WTC11 (cell line): Measurements from ENCODE around the gene LGALS8. TPM values are rescaled to one million over a fixed set of nuclear protein-coding genes. Genes with fewer than 3 reads are reported as not detected.

Experiments
- ATAC-seq: fragments of 200-7000 bp; cut with Tn5 transposase; 2 replicates; pipeline ENCODE4 v1.10.0; 2021; ENCODE audit warnings: mild to moderate bottlenecking, moderate library complexity
- CTCF ChIA-PET: fragments of 300-600 bp; sonication (Branson Sonifier 250); formaldehyde crosslinking; loops from one replicate; lab custom pipeline; 2021; ENCODE audit warnings: antibody characterized with exemption; lab: Charles Lee
- POLR2A ChIA-PET: fragments of 350-600 bp; sonication (Branson Sonifier 250); formaldehyde crosslinking; loops from one replicate; lab custom pipeline; 2021; ENCODE audit warnings: antibody characterized with exemption; lab: Charles Lee
- DNase-seq: peaks from one replicate; pipeline ENCODE4 v3.0.0; 2021; ENCODE audit warnings: low spot score
- H3K27ac Mint-ChIP-seq: 2 replicates; pipeline ENCODE4 v1.8.0; 2021; ENCODE audit warnings: mixed read lengths
- H3K27me3 Mint-ChIP-seq: 2 replicates; pipeline ENCODE4 v1.8.0; 2021; ENCODE audit warnings: low read depth, mild to moderate bottlenecking, moderate library complexity, mixed read lengths
- H3K36me3 Mint-ChIP-seq: 2 replicates; pipeline ENCODE4 v1.8.0; 2021; ENCODE audit warnings: mixed read lengths
- H3K4me1 Mint-ChIP-seq: 2 replicates; pipeline ENCODE4 v1.8.0; 2022; ENCODE audit warnings: mixed read lengths
- H3K4me3 Mint-ChIP-seq: 2 replicates; pipeline ENCODE4 v1.8.0; 2021; ENCODE audit warnings: mild to moderate bottlenecking, moderate library complexity, mixed read lengths
- H3K9me3 Mint-ChIP-seq: 2 replicates; pipeline ENCODE4 v1.8.0; 2021; ENCODE audit warnings: mixed read lengths
- CREM ChIP-seq: sonication (generic); formaldehyde crosslinking; IDR thresholded peaks from 2 replicates; pipeline ENCODE4 v1.8.1; 2022; ENCODE audit warnings: mild to moderate bottlenecking, missing genetic modification reagents, moderate library complexity
- FOXK1 ChIP-seq: sonication (generic); formaldehyde crosslinking; IDR thresholded peaks from 2 replicates; pipeline ENCODE4 v1.8.0; 2022; ENCODE audit warnings: mild to moderate bottlenecking, moderate library complexity, missing genetic modification reagents
- HMGA2 ChIP-seq: fragments of 250-450 bp; sonication (Bioruptor Pico); IDR thresholded peaks from 2 replicates; pipeline ENCODE4 v1.4.0; 2021; ENCODE audit warnings: mild to moderate bottlenecking, moderate library complexity
- JUN ChIP-seq: sonication (generic); formaldehyde crosslinking; IDR thresholded peaks from 2 replicates; pipeline ENCODE4 v1.8.0; 2023; ENCODE audit warnings: mild to moderate bottlenecking, missing genetic modification reagents
- MYBL2 ChIP-seq: sonication (generic); formaldehyde crosslinking; IDR thresholded peaks from 2 replicates; pipeline ENCODE4 v1.8.1; 2023; ENCODE audit warnings: mild to moderate bottlenecking, moderate library complexity, missing genetic modification reagents
- NFATC4 ChIP-seq: fragments of 250-450 bp; sonication (Bioruptor Pico); IDR thresholded peaks from 2 replicates; pipeline ENCODE4 v1.9.0; 2021; ENCODE audit warnings: mild to moderate bottlenecking
- NFE2L1 ChIP-seq: sonication (generic); formaldehyde crosslinking; IDR thresholded peaks from 2 replicates; pipeline ENCODE4 v1.8.1; 2023; ENCODE audit warnings: missing genetic modification reagents
- NFYB ChIP-seq: sonication (generic); formaldehyde crosslinking; conservative IDR thresholded peaks from 2 replicates; pipeline ENCODE4 v1.8.0; 2022; ENCODE audit warnings: low read depth, missing genetic modification reagents
- TCF7 ChIP-seq: sonication (generic); formaldehyde crosslinking; IDR thresholded peaks from 2 replicates; pipeline ENCODE4 v1.8.0; 2022; ENCODE audit warnings: mild to moderate bottlenecking, low read depth, missing genetic modification reagents, moderate library complexity
- ZNF219 ChIP-seq: sonication (generic); formaldehyde crosslinking; IDR thresholded peaks from 2 replicates; pipeline ENCODE4 v1.8.0; 2023; ENCODE audit warnings: missing genetic modification reagents, mild to moderate bottlenecking, borderline replicate concordance
- ZNF423 ChIP-seq: fragments of 250-450 bp; sonication (Bioruptor Pico); IDR thresholded peaks from 2 replicates; pipeline ENCODE4 v2.1.2; 2022; ENCODE audit warnings: mild to moderate bottlenecking, moderate library complexity
- total RNA-seq: library from RNA; stranded (reverse); gene quantifications from 3 replicates; pipeline ENCODE4 v1.2.3, GENCODE V29; 2021
- TF ChIP-seq, protein P1 (sequence below): fragments of 200-600 bp; IDR thresholded peaks from 2 replicates; pipeline ENCODE4 v1.8.0; 2022; ENCODE audit warnings: antibody characterized with exemption
- TF ChIP-seq, protein P2 (sequence below): fragments of 250-450 bp; sonication (Bioruptor Pico); IDR thresholded peaks from 2 replicates; pipeline ENCODE4 v1.8.0; 2021; ENCODE audit warnings: mild to moderate bottlenecking
- TF ChIP-seq, protein P3 (sequence below): sonication (generic); formaldehyde crosslinking; IDR thresholded peaks from 2 replicates; pipeline ENCODE4 v1.8.1; 2023; ENCODE audit warnings: mild to moderate bottlenecking, missing genetic modification reagents, moderate library complexity
- TF ChIP-seq, protein P4 (sequence below): sonication (generic); formaldehyde crosslinking; IDR thresholded peaks from 2 replicates; pipeline ENCODE4 v1.8.1; 2023; ENCODE audit warnings: mild to moderate bottlenecking, missing genetic modification reagents, borderline replicate concordance
- TF ChIP-seq, protein P5 (sequence below): fragments of 250-450 bp; sonication (Bioruptor Pico); IDR thresholded peaks from 2 replicates; pipeline ENCODE4 v1.9.0; 2021; ENCODE audit warnings: moderate library complexity, mild to moderate bottlenecking, inconsistent platforms, borderline replicate concordance
- TF ChIP-seq, protein P6 (sequence below): sonication (generic); formaldehyde crosslinking; IDR thresholded peaks from 2 replicates; pipeline ENCODE4 v1.8.0; 2022; ENCODE audit warnings: mild to moderate bottlenecking, missing genetic modification reagents
- TF ChIP-seq, protein P7 (sequence below): sonication (generic); formaldehyde crosslinking; conservative IDR thresholded peaks from 2 replicates; pipeline ENCODE4 v1.8.1; 2022; ENCODE audit warnings: mild to moderate bottlenecking, missing genetic modification reagents
- TF ChIP-seq, protein P8 (sequence below): sonication (generic); formaldehyde crosslinking; IDR thresholded peaks from 2 replicates; pipeline ENCODE4 v1.8.1; 2023; ENCODE audit warnings: mild to moderate bottlenecking, missing genetic modification reagents

LGALS8 gene
- total RNA-seq, 1 experiment from 2014 or later, result 8.6 TPM

DNA sequence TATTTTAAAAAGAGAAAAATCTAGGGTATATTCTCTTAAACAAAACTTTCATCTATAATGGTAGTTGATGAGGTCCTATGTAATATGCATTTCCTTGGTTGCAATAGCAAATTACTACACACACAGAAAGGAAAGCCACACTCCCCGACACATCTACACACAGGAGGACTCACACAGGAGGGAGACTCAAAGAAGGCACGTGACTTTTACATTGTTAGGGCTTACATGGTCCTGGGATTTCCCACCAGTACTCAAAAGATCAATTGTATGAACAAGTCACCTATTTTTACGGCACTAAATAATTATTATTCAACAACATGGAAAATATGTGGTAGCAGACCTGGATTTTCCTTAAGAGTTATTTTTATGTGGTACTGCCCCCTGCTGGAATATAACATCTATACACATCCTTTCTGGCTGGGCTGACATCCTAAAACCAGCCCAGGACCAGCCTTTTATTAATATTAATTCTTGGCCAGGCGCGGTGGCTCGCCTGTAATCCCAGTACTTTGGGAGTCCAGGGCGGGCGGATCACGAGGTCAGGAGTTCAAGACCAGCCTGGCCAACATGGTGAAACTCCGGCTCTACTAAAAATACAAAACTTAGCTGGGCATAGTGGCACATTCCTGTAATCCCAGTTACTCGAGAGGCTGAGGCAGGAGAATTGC lies 33.9 kb upstream of the LGALS8 start:
- ChIA-PET CTCF (interaction anchor here (0.6 to 1.5 kb wide), 4 partner anchors 12 to 283 kb away, joined by 3 to 6 read pairs (median 4); no protein-coding TSS in a partner anchor), POLR2A (interaction anchor here (0.7 kb wide), 1 partner anchor 50 kb away, joined by 4 read pairs; no protein-coding TSS in a partner anchor)
- no peak for TF ChIP-seq FOXK1 (CRISPR knock-in tag)
- TF ChIP-seq, protein P1, sequence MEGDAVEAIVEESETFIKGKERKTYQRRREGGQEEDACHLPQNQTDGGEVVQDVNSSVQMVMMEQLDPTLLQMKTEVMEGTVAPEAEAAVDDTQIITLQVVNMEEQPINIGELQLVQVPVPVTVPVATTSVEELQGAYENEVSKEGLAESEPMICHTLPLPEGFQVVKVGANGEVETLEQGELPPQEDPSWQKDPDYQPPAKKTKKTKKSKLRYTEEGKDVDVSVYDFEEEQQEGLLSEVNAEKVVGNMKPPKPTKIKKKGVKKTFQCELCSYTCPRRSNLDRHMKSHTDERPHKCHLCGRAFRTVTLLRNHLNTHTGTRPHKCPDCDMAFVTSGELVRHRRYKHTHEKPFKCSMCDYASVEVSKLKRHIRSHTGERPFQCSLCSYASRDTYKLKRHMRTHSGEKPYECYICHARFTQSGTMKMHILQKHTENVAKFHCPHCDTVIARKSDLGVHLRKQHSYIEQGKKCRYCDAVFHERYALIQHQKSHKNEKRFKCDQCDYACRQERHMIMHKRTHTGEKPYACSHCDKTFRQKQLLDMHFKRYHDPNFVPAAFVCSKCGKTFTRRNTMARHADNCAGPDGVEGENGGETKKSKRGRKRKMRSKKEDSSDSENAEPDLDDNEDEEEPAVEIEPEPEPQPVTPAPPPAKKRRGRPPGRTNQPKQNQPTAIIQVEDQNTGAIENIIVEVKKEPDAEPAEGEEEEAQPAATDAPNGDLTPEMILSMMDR, result peak; percentile 66
- ATAC-seq (peak; percentile 66), DNase-seq (no peak)
- Mint-ChIP-seq H3K9me3 (no peaks in the 10 kb centered on the region), H3K36me3 (no peaks in the 10 kb centered on the region), H3K4me1 (peaks cover 18% of the 10 kb centered on the region), H3K27ac (no peak overlapping the region), H3K27me3 (no peaks in the 10 kb centered on the region), H3K4me3 (no peak overlapping the region)

DNA sequence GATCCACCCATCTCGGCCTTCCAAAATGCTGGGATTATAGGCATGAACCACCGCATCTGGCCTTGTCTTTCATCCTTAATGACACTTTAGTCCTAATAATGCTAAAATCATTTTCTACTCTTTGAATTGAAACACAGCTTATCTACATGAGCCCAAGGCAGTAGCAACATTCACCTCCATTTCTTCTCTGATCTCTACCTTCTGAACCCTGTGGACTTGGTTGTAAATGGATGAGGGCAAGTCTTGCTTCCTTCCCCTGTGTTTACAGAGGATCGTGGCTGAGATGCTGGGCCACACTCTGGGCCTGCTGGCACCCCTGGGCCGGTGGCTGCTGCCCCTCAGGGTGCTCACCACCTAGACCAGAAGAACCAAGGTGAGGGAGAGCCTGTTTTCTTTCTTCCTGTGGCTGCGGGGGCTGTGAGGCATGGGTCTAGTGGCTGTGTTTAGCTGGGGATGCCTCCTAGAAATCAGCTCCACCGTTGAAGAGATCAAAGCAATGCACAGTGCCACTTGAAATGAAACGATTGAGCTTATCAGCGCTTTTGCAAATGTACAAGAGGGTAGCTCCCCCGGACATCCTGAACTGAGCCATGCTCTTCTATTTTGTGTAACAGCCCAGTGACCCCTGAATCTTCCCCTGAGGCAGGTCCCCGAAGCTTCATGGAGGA lies 32.2 kb upstream of the LGALS8 start:
- no peaks in the 10 kb centered on the region for H3K9me3 Mint-ChIP-seq
- TF ChIP-seq, protein P2, sequence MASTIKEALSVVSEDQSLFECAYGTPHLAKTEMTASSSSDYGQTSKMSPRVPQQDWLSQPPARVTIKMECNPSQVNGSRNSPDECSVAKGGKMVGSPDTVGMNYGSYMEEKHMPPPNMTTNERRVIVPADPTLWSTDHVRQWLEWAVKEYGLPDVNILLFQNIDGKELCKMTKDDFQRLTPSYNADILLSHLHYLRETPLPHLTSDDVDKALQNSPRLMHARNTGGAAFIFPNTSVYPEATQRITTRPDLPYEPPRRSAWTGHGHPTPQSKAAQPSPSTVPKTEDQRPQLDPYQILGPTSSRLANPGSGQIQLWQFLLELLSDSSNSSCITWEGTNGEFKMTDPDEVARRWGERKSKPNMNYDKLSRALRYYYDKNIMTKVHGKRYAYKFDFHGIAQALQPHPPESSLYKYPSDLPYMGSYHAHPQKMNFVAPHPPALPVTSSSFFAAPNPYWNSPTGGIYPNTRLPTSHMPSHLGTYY (CRISPR knock-in tag), result no peak
- no peak for TF ChIP-seq JUN (CRISPR knock-in tag)
- TF ChIP-seq ZNF423 (CRISPR knock-in tag), result no peak
- no peak for TF ChIP-seq NFATC4 (CRISPR knock-in tag)
- TF ChIP-seq ZNF219 (CRISPR knock-in tag), result no peak
- TF ChIP-seq, protein P3, sequence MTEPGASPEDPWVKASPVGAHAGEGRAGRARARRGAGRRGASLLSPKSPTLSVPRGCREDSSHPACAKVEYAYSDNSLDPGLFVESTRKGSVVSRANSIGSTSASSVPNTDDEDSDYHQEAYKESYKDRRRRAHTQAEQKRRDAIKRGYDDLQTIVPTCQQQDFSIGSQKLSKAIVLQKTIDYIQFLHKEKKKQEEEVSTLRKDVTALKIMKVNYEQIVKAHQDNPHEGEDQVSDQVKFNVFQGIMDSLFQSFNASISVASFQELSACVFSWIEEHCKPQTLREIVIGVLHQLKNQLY (CRISPR knock-in tag), result no peak
- TF ChIP-seq, protein P4, sequence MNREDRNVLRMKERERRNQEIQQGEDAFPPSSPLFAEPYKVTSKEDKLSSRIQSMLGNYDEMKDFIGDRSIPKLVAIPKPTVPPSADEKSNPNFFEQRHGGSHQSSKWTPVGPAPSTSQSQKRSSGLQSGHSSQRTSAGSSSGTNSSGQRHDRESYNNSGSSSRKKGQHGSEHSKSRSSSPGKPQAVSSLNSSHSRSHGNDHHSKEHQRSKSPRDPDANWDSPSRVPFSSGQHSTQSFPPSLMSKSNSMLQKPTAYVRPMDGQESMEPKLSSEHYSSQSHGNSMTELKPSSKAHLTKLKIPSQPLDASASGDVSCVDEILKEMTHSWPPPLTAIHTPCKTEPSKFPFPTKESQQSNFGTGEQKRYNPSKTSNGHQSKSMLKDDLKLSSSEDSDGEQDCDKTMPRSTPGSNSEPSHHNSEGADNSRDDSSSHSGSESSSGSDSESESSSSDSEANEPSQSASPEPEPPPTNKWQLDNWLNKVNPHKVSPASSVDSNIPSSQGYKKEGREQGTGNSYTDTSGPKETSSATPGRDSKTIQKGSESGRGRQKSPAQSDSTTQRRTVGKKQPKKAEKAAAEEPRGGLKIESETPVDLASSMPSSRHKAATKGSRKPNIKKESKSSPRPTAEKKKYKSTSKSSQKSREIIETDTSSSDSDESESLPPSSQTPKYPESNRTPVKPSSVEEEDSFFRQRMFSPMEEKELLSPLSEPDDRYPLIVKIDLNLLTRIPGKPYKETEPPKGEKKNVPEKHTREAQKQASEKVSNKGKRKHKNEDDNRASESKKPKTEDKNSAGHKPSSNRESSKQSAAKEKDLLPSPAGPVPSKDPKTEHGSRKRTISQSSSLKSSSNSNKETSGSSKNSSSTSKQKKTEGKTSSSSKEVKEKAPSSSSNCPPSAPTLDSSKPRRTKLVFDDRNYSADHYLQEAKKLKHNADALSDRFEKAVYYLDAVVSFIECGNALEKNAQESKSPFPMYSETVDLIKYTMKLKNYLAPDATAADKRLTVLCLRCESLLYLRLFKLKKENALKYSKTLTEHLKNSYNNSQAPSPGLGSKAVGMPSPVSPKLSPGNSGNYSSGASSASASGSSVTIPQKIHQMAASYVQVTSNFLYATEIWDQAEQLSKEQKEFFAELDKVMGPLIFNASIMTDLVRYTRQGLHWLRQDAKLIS (CRISPR knock-in tag), result no peak
- TF ChIP-seq, protein P5, sequence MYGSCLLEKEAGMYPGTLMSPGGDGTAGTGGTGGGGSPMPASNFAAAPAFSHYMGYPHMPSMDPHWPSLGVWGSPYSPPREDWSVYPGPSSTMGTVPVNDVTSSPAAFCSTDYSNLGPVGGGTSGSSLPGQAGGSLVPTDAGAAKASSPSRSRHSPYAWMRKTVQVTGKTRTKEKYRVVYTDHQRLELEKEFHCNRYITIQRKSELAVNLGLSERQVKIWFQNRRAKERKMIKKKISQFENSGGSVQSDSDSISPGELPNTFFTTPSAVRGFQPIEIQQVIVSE (CRISPR knock-in tag), result no peak
- no peak for TF ChIP-seq NFE2L1 (CRISPR knock-in tag)
- TF ChIP-seq CREM (CRISPR knock-in tag), result no peak
- TF ChIP-seq, protein P6, sequence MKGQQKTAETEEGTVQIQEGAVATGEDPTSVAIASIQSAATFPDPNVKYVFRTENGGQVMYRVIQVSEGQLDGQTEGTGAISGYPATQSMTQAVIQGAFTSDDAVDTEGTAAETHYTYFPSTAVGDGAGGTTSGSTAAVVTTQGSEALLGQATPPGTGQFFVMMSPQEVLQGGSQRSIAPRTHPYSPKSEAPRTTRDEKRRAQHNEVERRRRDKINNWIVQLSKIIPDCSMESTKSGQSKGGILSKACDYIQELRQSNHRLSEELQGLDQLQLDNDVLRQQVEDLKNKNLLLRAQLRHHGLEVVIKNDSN (CRISPR knock-in tag), result no peak
- TF ChIP-seq HMGA2 (CRISPR knock-in tag), result no peak
- TF ChIP-seq, protein P7, sequence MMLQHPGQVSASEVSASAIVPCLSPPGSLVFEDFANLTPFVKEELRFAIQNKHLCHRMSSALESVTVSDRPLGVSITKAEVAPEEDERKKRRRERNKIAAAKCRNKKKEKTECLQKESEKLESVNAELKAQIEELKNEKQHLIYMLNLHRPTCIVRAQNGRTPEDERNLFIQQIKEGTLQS (CRISPR knock-in tag), result no peak
- no peak for TF ChIP-seq MYBL2 (CRISPR knock-in tag)
- TF ChIP-seq TCF7 (CRISPR knock-in tag), result no peak
- no peak for TF ChIP-seq NFYB (CRISPR knock-in tag)
- TF ChIP-seq, protein P8, sequence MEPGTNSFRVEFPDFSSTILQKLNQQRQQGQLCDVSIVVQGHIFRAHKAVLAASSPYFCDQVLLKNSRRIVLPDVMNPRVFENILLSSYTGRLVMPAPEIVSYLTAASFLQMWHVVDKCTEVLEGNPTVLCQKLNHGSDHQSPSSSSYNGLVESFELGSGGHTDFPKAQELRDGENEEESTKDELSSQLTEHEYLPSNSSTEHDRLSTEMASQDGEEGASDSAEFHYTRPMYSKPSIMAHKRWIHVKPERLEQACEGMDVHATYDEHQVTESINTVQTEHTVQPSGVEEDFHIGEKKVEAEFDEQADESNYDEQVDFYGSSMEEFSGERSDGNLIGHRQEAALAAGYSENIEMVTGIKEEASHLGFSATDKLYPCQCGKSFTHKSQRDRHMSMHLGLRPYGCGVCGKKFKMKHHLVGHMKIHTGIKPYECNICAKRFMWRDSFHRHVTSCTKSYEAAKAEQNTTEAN (CRISPR knock-in tag), result no peak
- TF ChIP-seq, all 79 proteins: peak for 0
- POLR2A ChIA-PET, result no interaction called here
- DNase-seq (no peak), ATAC-seq (no peak)
- Mint-ChIP-seq H3K4me1 (peaks cover 28% of the 10 kb centered on the region), H3K4me3 (no peak overlapping the region), H3K27ac (peak overlapping the region; percentile 10), H3K36me3 (no peaks in the 10 kb centered on the region), H3K27me3 (no peaks in the 10 kb centered on the region)
- CTCF ChIA-PET, result no interaction called here
